Liver (tissue), 9 donors: ENCODE data around the gene RIN1. TPM values are rescaled to one million over a fixed set of nuclear protein-coding genes. Genes with fewer than 3 reads are reported as not detected.

Source experiments
- DNase-seq: peaks from one replicate; pipeline ENCODE4 v3.0.0-alpha.2; 2017; ENCODE audit warnings: low spot score
- H3K27ac ChIP-seq, 2 donors: one replicate each; pipeline ENCODE4 v1.7.0; 2013; ENCODE audit warnings: inconsistent platforms in 2 of 2, low read length in 2 of 2, control low read depth in 1 of 2, low read depth in 1 of 2, mild to moderate bottlenecking in 1 of 2
- H3K27me3 ChIP-seq, 4 donors: one replicate each; pipeline versions ENCODE4 v1.6.1 to v1.7.0; 2013; ENCODE audit warnings: low read length in 3 of 4, inconsistent platforms in 1 of 4, mild to moderate bottlenecking in 1 of 4, moderate library complexity in 1 of 4; ENCODE audit not compliant: control insufficient read depth in 4 of 4, insufficient read depth in 4 of 4
- H3K36me3 ChIP-seq, 4 donors: one replicate each; pipeline versions ENCODE4 v1.6.1 to v1.7.0; 2013; ENCODE audit warnings: low read length in 3 of 4, mild to moderate bottlenecking in 3 of 4, low read depth in 1 of 4, moderate library complexity in 1 of 4; ENCODE audit not compliant: control insufficient read depth in 4 of 4, insufficient read depth in 3 of 4
- H3K4me1 ChIP-seq, 4 donors: one replicate each; pipeline versions ENCODE4 v1.6.1 to v1.7.0; 2013; ENCODE audit warnings: low read length in 3 of 4, mild to moderate bottlenecking in 3 of 4, moderate library complexity in 1 of 4; ENCODE audit not compliant: control insufficient read depth in 4 of 4, insufficient read depth in 4 of 4
- H3K4me3 ChIP-seq, 3 donors: one replicate each; pipeline versions ENCODE4 v1.6.1 to v1.7.0; 2013; ENCODE audit warnings: low read length in 3 of 3, control low read depth in 1 of 3, low read depth in 1 of 3, mild to moderate bottlenecking in 1 of 3
- H3K9ac ChIP-seq, 2 donors: one replicate each; pipeline ENCODE4 v1.7.0; 2013; ENCODE audit warnings: low read length in 2 of 2, mild to moderate bottlenecking in 2 of 2, moderate library complexity in 2 of 2, control low read depth in 1 of 2, low read depth in 1 of 2
- H3K9me3 ChIP-seq, 4 donors: one replicate each; pipeline versions ENCODE4 v1.6.1 to v1.7.0; 2013; ENCODE audit warnings: low read length in 3 of 4; ENCODE audit not compliant: control insufficient read depth in 4 of 4
- FOXA1 ChIP-seq: IDR thresholded peaks from 2 replicates; pipeline ENCODE4 v1.6.1; 2016; ENCODE audit warnings: antibody characterized with exemption
- GABPA ChIP-seq, 2 donors: IDR thresholded peaks in 1 of 2; conservative IDR thresholded peaks in 1 of 2; 2 replicates each; pipeline ENCODE4 v1.6.1; 2016; ENCODE audit warnings: antibody characterized with exemption in 2 of 2, mild to moderate bottlenecking in 1 of 2, moderate library complexity in 1 of 2
- HNF4A ChIP-seq, 2 donors: conservative IDR thresholded peaks; 2 replicates each; pipeline ENCODE4 v1.6.1; 2016; ENCODE audit warnings: antibody characterized with exemption in 2 of 2, mild to moderate bottlenecking in 2 of 2
- HNF4G ChIP-seq: IDR thresholded peaks from 2 replicates; pipeline ENCODE4 v1.6.1; 2016; ENCODE audit warnings: antibody characterized with exemption
- JUND ChIP-seq, 2 donors: IDR thresholded peaks; 2 replicates each; pipeline ENCODE4 v1.6.1; 2016; ENCODE audit warnings: antibody characterized with exemption in 2 of 2
- NR2F2 ChIP-seq: IDR thresholded peaks from 2 replicates; pipeline ENCODE4 v1.6.1; 2016; ENCODE audit warnings: antibody characterized with exemption
- RAD21 ChIP-seq, 2 donors: IDR thresholded peaks; 2 replicates each; pipeline ENCODE4 v1.6.1; 2016; ENCODE audit warnings: antibody characterized with exemption in 2 of 2, mild to moderate bottlenecking in 2 of 2
- SP1 ChIP-seq: IDR thresholded peaks from 2 replicates; pipeline ENCODE4 v1.6.1; 2018; ENCODE audit warnings: antibody characterized with exemption, mild to moderate bottlenecking
- TAF1 ChIP-seq: conservative IDR thresholded peaks from 2 replicates; pipeline ENCODE4 v1.6.1; 2016; ENCODE audit warnings: antibody characterized with exemption, mild to moderate bottlenecking
- YY1 ChIP-seq: IDR thresholded peaks from 2 replicates; pipeline ENCODE4 v1.6.1; 2016; ENCODE audit warnings: antibody characterized with exemption, mild to moderate bottlenecking
- whole genome bisulfite sequencing: extraction: QIAGEN DNeasy Blood & Tissue Kit; methylation state at CpG from one replicate; pipeline ENCODE4 v1.1.7; 2013; 5-methylcytosine and 5-hydroxymethylcytosine counted together
- polyA plus RNA-seq, 2 donors: library from polyadenylated mRNA; stranded (reverse) in 1 of 2; unstranded in 1 of 2; fragments of 200-250 nt in 1 of 2; fragments of >200 nt in 1 of 2; fragmentation: Nextera tagmentation in 1 of 2; extraction: Ambion mirVana in 1 of 2; gene quantifications; one replicate each; pipeline versions ENCODE4 v1.2.1 to v1.2.3, GENCODE V29; 2013 to 2015
- total RNA-seq, 2 donors: library from RNA; depleted of rRNA; stranded (reverse); fragments of >200 nt; gene quantifications; one replicate each; pipeline ENCODE4 v1.2.3, GENCODE V29; 2014
- TF ChIP-seq, protein P1 (sequence below): IDR thresholded peaks from 2 replicates; pipeline ENCODE4 v1.6.1; 2016; ENCODE audit warnings: antibody characterized with exemption, mild to moderate bottlenecking
- TF ChIP-seq, protein P2 (sequence below): IDR thresholded peaks from 2 replicates; pipeline ENCODE4 v1.6.1; 2016; ENCODE audit warnings: antibody characterized with exemption
- TF ChIP-seq, protein P3 (sequence below): IDR thresholded peaks from 2 replicates; pipeline ENCODE4 v1.6.1; 2016; ENCODE audit warnings: antibody characterized with exemption
- TF ChIP-seq, protein P4 (sequence below): fragments of 150-350 bp; IDR thresholded peaks from 2 replicates; pipeline ENCODE4 v1.5.1; 2017; ENCODE audit warnings: improper control_type of control experiment, low read depth, low read length; ENCODE audit not compliant: missing input control
- TF ChIP-seq, protein P5 (sequence below): IDR thresholded peaks from 2 replicates; pipeline ENCODE4 v1.6.1; 2016; ENCODE audit warnings: antibody characterized with exemption
- donor health status: healthy.
- donor health status: healthy.
- donor health status: healthy.
- donor health status: healthy.
- donor health status: healthy.

Gene RIN1
- total and polyA plus RNA-seq, 4 donors, result 0.11 to 1.1 (median 0.53) TPM

DNA sequence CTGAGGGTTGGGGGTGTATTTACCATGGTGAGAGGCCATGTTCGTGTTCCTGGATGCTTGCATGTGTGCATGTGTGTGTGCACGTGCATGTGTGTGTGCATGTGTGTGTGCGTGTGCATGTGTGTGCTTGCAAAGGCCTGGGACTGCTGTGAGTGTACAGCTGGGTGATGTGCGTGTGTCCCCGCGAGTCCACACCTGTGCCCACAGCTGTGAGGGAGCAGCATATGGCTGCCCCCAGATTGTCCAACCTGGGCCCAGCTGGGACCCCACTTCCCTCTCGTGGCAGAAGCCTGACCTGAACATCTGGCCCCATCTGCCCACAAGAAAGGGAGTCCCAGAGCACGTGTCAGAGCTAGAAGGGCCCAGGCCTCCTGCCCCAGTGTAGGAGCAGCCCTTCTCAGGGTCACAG, 11.0 kb downstream of the RIN1 start:
- DNase-seq, result no peak
- Histone ChIP-seq H3K27me3 (no peaks in the 10 kb centered on the region), H3K9ac (no peak overlapping the region), H3K9me3 (no peaks in the 10 kb centered on the region), H3K36me3 (no peaks in the 10 kb centered on the region), H3K27ac (no peak overlapping the region), H3K4me3 (no peak overlapping the region), H3K4me1 (peaks cover 2 to 9% (median 4%) of the 10 kb centered on the region in 4 donors)
- 88% methylated on average over 8 of the region's 8 CpGs for WGBS
- TF ChIP-seq NR2F2, result no peak
- TF ChIP-seq JUND (IDR thresholded peaks at IDR 0.05), result no peak
- TF ChIP-seq, protein P1, sequence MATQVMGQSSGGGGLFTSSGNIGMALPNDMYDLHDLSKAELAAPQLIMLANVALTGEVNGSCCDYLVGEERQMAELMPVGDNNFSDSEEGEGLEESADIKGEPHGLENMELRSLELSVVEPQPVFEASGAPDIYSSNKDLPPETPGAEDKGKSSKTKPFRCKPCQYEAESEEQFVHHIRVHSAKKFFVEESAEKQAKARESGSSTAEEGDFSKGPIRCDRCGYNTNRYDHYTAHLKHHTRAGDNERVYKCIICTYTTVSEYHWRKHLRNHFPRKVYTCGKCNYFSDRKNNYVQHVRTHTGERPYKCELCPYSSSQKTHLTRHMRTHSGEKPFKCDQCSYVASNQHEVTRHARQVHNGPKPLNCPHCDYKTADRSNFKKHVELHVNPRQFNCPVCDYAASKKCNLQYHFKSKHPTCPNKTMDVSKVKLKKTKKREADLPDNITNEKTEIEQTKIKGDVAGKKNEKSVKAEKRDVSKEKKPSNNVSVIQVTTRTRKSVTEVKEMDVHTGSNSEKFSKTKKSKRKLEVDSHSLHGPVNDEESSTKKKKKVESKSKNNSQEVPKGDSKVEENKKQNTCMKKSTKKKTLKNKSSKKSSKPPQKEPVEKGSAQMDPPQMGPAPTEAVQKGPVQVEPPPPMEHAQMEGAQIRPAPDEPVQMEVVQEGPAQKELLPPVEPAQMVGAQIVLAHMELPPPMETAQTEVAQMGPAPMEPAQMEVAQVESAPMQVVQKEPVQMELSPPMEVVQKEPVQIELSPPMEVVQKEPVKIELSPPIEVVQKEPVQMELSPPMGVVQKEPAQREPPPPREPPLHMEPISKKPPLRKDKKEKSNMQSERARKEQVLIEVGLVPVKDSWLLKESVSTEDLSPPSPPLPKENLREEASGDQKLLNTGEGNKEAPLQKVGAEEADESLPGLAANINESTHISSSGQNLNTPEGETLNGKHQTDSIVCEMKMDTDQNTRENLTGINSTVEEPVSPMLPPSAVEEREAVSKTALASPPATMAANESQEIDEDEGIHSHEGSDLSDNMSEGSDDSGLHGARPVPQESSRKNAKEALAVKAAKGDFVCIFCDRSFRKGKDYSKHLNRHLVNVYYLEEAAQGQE, result no peak
- TF ChIP-seq, protein P2, sequence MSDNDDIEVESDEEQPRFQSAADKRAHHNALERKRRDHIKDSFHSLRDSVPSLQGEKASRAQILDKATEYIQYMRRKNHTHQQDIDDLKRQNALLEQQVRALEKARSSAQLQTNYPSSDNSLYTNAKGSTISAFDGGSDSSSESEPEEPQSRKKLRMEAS, result no peak
- TF ChIP-seq FOXA1, result no peak
- TF ChIP-seq, protein P3, sequence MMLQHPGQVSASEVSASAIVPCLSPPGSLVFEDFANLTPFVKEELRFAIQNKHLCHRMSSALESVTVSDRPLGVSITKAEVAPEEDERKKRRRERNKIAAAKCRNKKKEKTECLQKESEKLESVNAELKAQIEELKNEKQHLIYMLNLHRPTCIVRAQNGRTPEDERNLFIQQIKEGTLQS, result no peak
- TF ChIP-seq SP1, result no peak
- TF ChIP-seq, protein P4, sequence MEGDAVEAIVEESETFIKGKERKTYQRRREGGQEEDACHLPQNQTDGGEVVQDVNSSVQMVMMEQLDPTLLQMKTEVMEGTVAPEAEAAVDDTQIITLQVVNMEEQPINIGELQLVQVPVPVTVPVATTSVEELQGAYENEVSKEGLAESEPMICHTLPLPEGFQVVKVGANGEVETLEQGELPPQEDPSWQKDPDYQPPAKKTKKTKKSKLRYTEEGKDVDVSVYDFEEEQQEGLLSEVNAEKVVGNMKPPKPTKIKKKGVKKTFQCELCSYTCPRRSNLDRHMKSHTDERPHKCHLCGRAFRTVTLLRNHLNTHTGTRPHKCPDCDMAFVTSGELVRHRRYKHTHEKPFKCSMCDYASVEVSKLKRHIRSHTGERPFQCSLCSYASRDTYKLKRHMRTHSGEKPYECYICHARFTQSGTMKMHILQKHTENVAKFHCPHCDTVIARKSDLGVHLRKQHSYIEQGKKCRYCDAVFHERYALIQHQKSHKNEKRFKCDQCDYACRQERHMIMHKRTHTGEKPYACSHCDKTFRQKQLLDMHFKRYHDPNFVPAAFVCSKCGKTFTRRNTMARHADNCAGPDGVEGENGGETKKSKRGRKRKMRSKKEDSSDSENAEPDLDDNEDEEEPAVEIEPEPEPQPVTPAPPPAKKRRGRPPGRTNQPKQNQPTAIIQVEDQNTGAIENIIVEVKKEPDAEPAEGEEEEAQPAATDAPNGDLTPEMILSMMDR, result no peak
- no peak for TF ChIP-seq YY1
- no peak for TF ChIP-seq HNF4G
- no peak for TF ChIP-seq HNF4A (conservative IDR thresholded peaks at IDR 0.05)
- no peak for TF ChIP-seq RAD21 (IDR thresholded peaks at IDR 0.05)
- TF ChIP-seq, protein P5, sequence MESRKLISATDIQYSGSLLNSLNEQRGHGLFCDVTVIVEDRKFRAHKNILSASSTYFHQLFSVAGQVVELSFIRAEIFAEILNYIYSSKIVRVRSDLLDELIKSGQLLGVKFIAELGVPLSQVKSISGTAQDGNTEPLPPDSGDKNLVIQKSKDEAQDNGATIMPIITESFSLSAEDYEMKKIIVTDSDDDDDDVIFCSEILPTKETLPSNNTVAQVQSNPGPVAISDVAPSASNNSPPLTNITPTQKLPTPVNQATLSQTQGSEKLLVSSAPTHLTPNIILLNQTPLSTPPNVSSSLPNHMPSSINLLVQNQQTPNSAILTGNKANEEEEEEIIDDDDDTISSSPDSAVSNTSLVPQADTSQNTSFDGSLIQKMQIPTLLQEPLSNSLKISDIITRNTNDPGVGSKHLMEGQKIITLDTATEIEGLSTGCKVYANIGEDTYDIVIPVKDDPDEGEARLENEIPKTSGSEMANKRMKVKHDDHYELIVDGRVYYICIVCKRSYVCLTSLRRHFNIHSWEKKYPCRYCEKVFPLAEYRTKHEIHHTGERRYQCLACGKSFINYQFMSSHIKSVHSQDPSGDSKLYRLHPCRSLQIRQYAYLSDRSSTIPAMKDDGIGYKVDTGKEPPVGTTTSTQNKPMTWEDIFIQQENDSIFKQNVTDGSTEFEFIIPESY, result no peak

DNA sequence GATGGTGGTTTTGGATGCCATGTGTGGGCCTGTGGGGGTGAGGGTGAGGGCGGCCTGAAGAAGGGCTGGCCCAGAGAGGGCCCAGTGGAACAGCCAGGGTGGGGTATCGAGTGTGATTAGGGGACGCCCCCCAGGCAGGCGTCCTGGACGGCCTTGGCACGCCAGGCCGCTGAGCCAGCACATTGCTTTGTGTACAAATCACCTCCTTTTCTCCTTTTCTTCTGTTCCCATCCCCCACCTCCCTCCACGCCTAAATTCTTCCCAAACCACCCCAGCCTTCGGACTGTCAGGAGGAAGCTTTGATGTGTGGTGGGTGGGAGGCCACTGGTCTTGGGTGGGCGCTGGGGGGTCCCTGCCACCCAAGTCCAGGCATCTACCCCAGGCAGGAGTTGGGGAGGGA, 11.6 kb downstream of the RIN1 start:
- WGBS, result 82% methylated on average over 10 of the region's 10 CpGs
- Histone ChIP-seq H3K4me3 (no peak overlapping the region), H3K4me1 (peaks cover 2 to 9% (median 4%) of the 10 kb centered on the region in 4 donors), H3K27ac (no peak overlapping the region), H3K36me3 (no peaks in the 10 kb centered on the region), H3K9me3 (no peaks in the 10 kb centered on the region), H3K27me3 (no peaks in the 10 kb centered on the region), H3K9ac (no peak overlapping the region)
- DNase-seq, result no peak
- TF ChIP-seq RAD21 (IDR thresholded peaks at IDR 0.05) (no peak), TAF1 (no peak), HNF4A (conservative IDR thresholded peaks at IDR 0.05) (no peak), GABPA (IDR thresholded peaks at IDR 0.05 in 1 of 2, conservative IDR thresholded peaks at IDR 0.05 in 1 of 2) (no peak)
- TF ChIP-seq, protein P5, result no peak
- TF ChIP-seq, protein P4, result no peak
- TF ChIP-seq, protein P1, result no peak
